ENCODE measurements around the gene CD3E. TPM values are rescaled to one million over a fixed set of nuclear protein-coding genes. Genes with fewer than 3 reads are reported as not detected.

The CD3E gene
- total and polyA plus RNA-seq, 9 of the 15 experiments (the other 6 are each of a cell fraction or from before 2014, with no cell fraction given), result 0.07 to 0.62 (median 0.19) TPM; not detected in 5

DNA sequence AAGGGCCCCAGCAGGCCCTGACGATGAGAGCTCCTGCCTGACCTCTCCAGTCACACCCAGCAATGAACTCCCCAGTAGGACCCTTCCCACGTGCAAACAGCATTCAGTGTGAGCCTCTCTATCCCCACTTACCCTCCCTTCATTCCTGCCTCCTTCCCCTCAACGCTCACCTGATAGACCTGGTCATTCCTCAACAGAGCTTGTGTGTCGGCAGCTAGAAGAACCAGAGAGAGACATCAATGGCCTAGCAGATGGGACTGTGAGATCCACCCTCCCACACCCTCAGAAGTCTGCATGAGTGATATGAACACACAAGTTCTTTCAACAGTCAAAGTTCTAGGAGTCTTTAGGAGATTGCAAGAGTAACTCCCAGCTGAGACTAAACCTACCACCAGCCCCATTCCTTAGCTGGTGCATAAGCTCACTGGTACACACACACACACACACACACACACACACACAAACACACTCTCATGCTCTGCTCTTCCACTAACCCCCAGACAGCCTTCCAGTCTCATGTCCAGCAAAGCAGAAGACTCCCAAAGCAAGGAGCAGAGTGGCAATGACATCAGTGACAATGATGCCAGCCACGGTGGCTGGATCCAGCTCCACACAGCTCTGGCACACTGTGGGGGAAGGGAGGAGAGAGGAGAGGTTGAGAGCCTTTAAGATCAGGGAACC, 34.9 kb downstream of the CD3E start (continued):
- TF ChIP-seq CLOCK (CRISPR knock-in tag; IDR thresholded peaks at IDR 0.05; ENCODE audit: borderline replicate concordance) (no peak), ZNF75A (CRISPR knock-in tag; IDR thresholded peaks at IDR 0.05) (no peak), NONO (IDR thresholded peaks at IDR 0.05; ENCODE audit: low read depth in 2 of 2, low read length in 1 of 2) (no peak), RUNX1 (IDR thresholded peaks at IDR 0.05; ENCODE audit: low read depth) (no peak), SMAD1 (IDR thresholded peaks at IDR 0.05; ENCODE audit: low read depth, low read length, partially characterized antibody) (no peak), IFI16 (CRISPR knock-in tag; IDR thresholded peaks at IDR 0.05) (no peak), ZNF316 (IDR thresholded peaks at IDR 0.05) (no peak), ZBTB40 (IDR thresholded peaks at IDR 0.05) (no peak), ZBTB40 (CRISPR knock-in tag; IDR thresholded peaks at IDR 0.05) (no peak), ARID1B (IDR thresholded peaks at IDR 0.05) (peak; percentile 45), TSC22D4 (tag; IDR thresholded peaks at IDR 0.05) (no peak), ZNF436 (CRISPR knock-in tag; IDR thresholded peaks at IDR 0.05) (no peak)
- TF ChIP-seq, protein P1, sequence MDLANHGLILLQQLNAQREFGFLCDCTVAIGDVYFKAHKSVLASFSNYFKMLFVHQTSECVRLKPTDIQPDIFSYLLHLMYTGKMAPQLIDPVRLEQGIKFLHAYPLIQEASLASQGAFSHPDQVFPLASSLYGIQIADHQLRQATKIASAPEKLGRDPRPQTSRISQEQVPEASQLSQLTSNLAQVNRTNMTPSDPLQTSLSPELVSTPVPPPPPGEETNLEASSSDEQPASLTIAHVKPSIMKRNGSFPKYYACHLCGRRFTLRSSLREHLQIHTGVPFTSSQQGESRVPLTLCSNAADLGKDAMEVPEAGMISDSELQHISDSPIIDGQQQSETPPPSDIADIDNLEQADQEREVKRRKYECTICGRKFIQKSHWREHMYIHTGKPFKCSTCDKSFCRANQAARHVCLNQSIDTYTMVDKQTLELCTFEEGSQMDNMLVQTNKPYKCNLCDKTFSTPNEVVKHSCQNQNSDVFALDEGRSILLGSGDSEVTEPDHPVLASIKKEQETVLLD (IDR thresholded peaks at IDR 0.05), result no peak

Data from K562 (cell line).